SK-N-SH (cell line): ENCODE measurements around the gene PEAK1. TPM values are rescaled to one million over a fixed set of nuclear protein-coding genes. Genes with fewer than 3 reads are reported as not detected.

ENCODE experiments used
- CTCF ChIA-PET: fragments of 300-600, 350-600 bp; formaldehyde crosslinking; extraction: SDS; loops from one replicate; lab custom pipeline; 2021; lab: Yijun Ruan, JAX
- POLR2A ChIA-PET: fragments of 350-600 bp; sonication (Branson Sonifier 250); formaldehyde crosslinking; extraction: SDS; loops from one replicate; lab custom pipeline; 2020; ENCODE audit warnings: antibody characterized with exemption, inconsistent platforms; lab: Yijun Ruan, JAX
- DNase-seq: peaks from one replicate; pipeline ENCODE4 v3.0.0; 2012
- H2AFZ ChIP-seq: fragments of 200-600 bp; sonication (generic); 2 replicates; pipeline ENCODE4 v1.8.1; 2016; ENCODE audit warnings: antibody characterized with exemption, mild to moderate bottlenecking, low read depth
- H3F3A ChIP-seq: fragments of 200-600 bp; sonication (generic); replicated peaks from 2 replicates; pipeline ENCODE3; 2016; ENCODE audit warnings: antibody characterized with exemption, mild to moderate bottlenecking; ENCODE audit not compliant: insufficient read depth
- H3K27ac ChIP-seq, 2 experiments: fragments of 200-500 bp in 1 of 2; fragments of 200-600 bp in 1 of 2; sonication (Bioruptor generic) in 1 of 2; sonication (generic), shearing (Covaris generic) in 1 of 2; 2 replicates each; pipeline versions ENCODE4 v1.5.1 to v1.6.1; 2014 to 2016; ENCODE audit warnings: low read depth in 2 of 2, inconsistent platforms in 1 of 2, low read length in 1 of 2, mild to moderate bottlenecking in 1 of 2, mixed read lengths in 1 of 2
- H3K27me3 ChIP-seq: fragments of 200-600 bp; sonication (generic), shearing (Covaris generic); 2 replicates; pipeline ENCODE4 v1.6.1; 2016; ENCODE audit warnings: mixed run types; ENCODE audit not compliant: insufficient read depth
- H3K36me3 ChIP-seq, 2 experiments: fragments of 200-500 bp in 1 of 2; fragments of 200-600 bp in 1 of 2; sonication (Bioruptor generic) in 1 of 2; sonication (generic) in 1 of 2; replicated peaks in 1 of 2; 2 replicates each; pipeline versions ENCODE3 to v1.5.1; 2014 to 2016; ENCODE audit warnings: low read length in 1 of 2, mild to moderate bottlenecking in 1 of 2; ENCODE audit not compliant: insufficient read depth in 2 of 2, control insufficient read depth in 1 of 2
- H3K4me1 ChIP-seq, 2 experiments: fragments of 200-500 bp in 1 of 2; fragments of 200-600 bp in 1 of 2; sonication (Bioruptor generic) in 1 of 2; sonication (generic), shearing (Covaris generic) in 1 of 2; 2 replicates each; pipeline versions ENCODE4 v1.5.1 to v1.6.1; 2014 to 2016; ENCODE audit warnings: low read depth in 1 of 2, low read length in 1 of 2, mixed run types in 1 of 2; ENCODE audit not compliant: insufficient read depth in 2 of 2, control insufficient read depth in 1 of 2
- H3K4me2 ChIP-seq: fragments of 200-600 bp; sonication (generic), shearing (Covaris generic); 2 replicates; pipeline ENCODE4 v1.6.1; 2017; ENCODE audit warnings: mixed run types
- H3K4me3 ChIP-seq, 2 experiments: fragments of 200-500 bp in 1 of 2; fragments of 200-600 bp in 1 of 2; sonication (Bioruptor generic) in 1 of 2; sonication (generic), shearing (Covaris generic) in 1 of 2; 2 replicates each; pipeline versions ENCODE4 v1.5.1 to v1.8.1; 2014 to 2016; ENCODE audit warnings: low read depth in 2 of 2, inconsistent platforms in 1 of 2, low read length in 1 of 2, mild to moderate bottlenecking in 1 of 2, mixed read lengths in 1 of 2, moderate library complexity in 1 of 2
- H3K79me2 ChIP-seq: fragments of 200-600 bp; sonication (generic); 2 replicates; pipeline ENCODE4 v1.8.1; 2017; ENCODE audit warnings: mild to moderate bottlenecking; ENCODE audit not compliant: insufficient read depth
- H3K9ac ChIP-seq: fragments of 200-600 bp; sonication (generic); 2 replicates; pipeline ENCODE4 v1.6.1; 2017; ENCODE audit warnings: mixed run types
- H3K9me2 ChIP-seq: fragments of 200-600 bp; sonication (generic); 2 replicates; pipeline ENCODE4 v1.6.1; 2017; ENCODE audit warnings: mixed run types
- H3K9me3 ChIP-seq: fragments of 200-600 bp; sonication (generic); 2 replicates; pipeline ENCODE4 v1.6.1; 2017; ENCODE audit warnings: mixed run types, mild to moderate bottlenecking, moderate library complexity
- H4K20me1 ChIP-seq: fragments of 200-600 bp; sonication (generic); 2 replicates; pipeline ENCODE4 v1.6.1; 2017; ENCODE audit warnings: mild to moderate bottlenecking, mixed run types; ENCODE audit not compliant: insufficient read depth
- CHD2 ChIP-seq: fragments of 150-350 bp; IDR thresholded peaks from 2 replicates; pipeline ENCODE4 v1.6.1; 2018; ENCODE audit warnings: low read length; ENCODE audit not compliant: partially characterized antibody
- ELF1 ChIP-seq: IDR thresholded peaks from 2 replicates; pipeline ENCODE4 v1.4.0; 2012
- EP300 ChIP-seq, 2 experiments: IDR thresholded peaks; 2 replicates each; pipeline versions ENCODE4 v1.4.0 to v1.6.1; 2012; ENCODE audit warnings: borderline replicate concordance in 1 of 2, low read depth in 1 of 2, low read length in 1 of 2
- EZH2phosphoT487 ChIP-seq: fragments of 200-600 bp; sonication (generic); IDR thresholded peaks from 2 replicates; pipeline ENCODE4 v1.6.1; 2017; ENCODE audit warnings: low read depth, mixed run types, mild to moderate bottlenecking, antibody characterized with exemption, moderate library complexity, borderline replicate concordance
- FOSL2 ChIP-seq: IDR thresholded peaks from 2 replicates; pipeline ENCODE4 v1.4.0; 2012; ENCODE audit warnings: low read depth, mild to moderate bottlenecking, moderate library complexity, borderline replicate concordance
- FOXJ3 ChIP-seq: sonication (generic); formaldehyde crosslinking; IDR thresholded peaks from 2 replicates; pipeline ENCODE4 v1.5.1; 2020; ENCODE audit warnings: mild to moderate bottlenecking, missing genetic modification reagents
- GABPA ChIP-seq: IDR thresholded peaks from 2 replicates; pipeline ENCODE4 v1.4.0; 2012; ENCODE audit warnings: low read depth, mild to moderate bottlenecking
- GATA2 ChIP-seq: sonication (generic); formaldehyde crosslinking; IDR thresholded peaks from 2 replicates; pipeline ENCODE4 v1.5.0; 2020; ENCODE audit warnings: mild to moderate bottlenecking, missing genetic modification reagents
- IRF3 ChIP-seq: fragments of 150-350 bp; IDR thresholded peaks from 2 replicates; pipeline ENCODE4 v1.6.1; 2016; ENCODE audit warnings: mild to moderate bottlenecking, low read depth, low read length
- JUND ChIP-seq: IDR thresholded peaks from 2 replicates; pipeline ENCODE4 v1.4.0; 2012
- MEF2A ChIP-seq: IDR thresholded peaks from 2 replicates; pipeline ENCODE4 v1.4.0; 2012; ENCODE audit warnings: low read depth, borderline replicate concordance
- NRF1 ChIP-seq: IDR thresholded peaks from 2 replicates; pipeline ENCODE4 v1.6.1; 2012; ENCODE audit warnings: low read depth, mild to moderate bottlenecking, low read length
- RAD21 ChIP-seq: IDR thresholded peaks from 2 replicates; pipeline ENCODE4 v1.6.1; 2012; ENCODE audit warnings: mild to moderate bottlenecking, low read length
- RFX5 ChIP-seq: IDR thresholded peaks from 2 replicates; pipeline ENCODE4 v1.6.1; 2012; ENCODE audit warnings: mild to moderate bottlenecking, improper control_type of control experiment, low read length
- RXRA ChIP-seq: IDR thresholded peaks from 2 replicates; pipeline ENCODE4 v1.4.0; 2012; ENCODE audit warnings: low read depth, mild to moderate bottlenecking, borderline replicate concordance
- SMC3 ChIP-seq: IDR thresholded peaks from 2 replicates; pipeline ENCODE4 v1.6.1; 2012; ENCODE audit warnings: low read depth, low read length, improper control_type of control experiment
- TCF12 ChIP-seq: IDR thresholded peaks from 2 replicates; pipeline ENCODE4 v1.4.0; 2012
- TEAD4 ChIP-seq: IDR thresholded peaks from 2 replicates; pipeline ENCODE4 v1.4.0; 2012; ENCODE audit warnings: mild to moderate bottlenecking, borderline replicate concordance; ENCODE audit not compliant: insufficient read depth
- USF1 ChIP-seq: IDR thresholded peaks from 2 replicates; pipeline ENCODE4 v1.4.0; 2012; ENCODE audit warnings: low read depth, borderline replicate concordance
- YY1 ChIP-seq: IDR thresholded peaks from 2 replicates; pipeline ENCODE4 v1.4.0; 2012; ENCODE audit warnings: low read depth, mild to moderate bottlenecking
- WGBS: methylation state at CpG from one replicate; pipeline ENCODE4 v1.1.6; 2017; ENCODE audit warnings: low lambda C conversion rate; 5-methylcytosine and 5-hydroxymethylcytosine counted together
- polyA plus RNA-seq, 3 experiments: library from polyadenylated mRNA; depleted of rRNA; stranded (reverse); fragments of >200 nt; gene quantifications; 2 replicates each; pipeline ENCODE4 v1.2.3, GENCODE V29; 2012
- TF ChIP-seq, protein P1 (sequence below): fragments of 200-600 bp; sonication (generic); IDR thresholded peaks from 2 replicates; pipeline ENCODE4 v1.6.1; 2017; ENCODE audit warnings: antibody characterized with exemption, mild to moderate bottlenecking, moderate library complexity
- TF ChIP-seq, protein P2 (sequence below): IDR thresholded peaks from 2 replicates; pipeline ENCODE4 v1.4.0; 2012; ENCODE audit warnings: low read depth
- TF ChIP-seq, protein P3 (sequence below): IDR thresholded peaks from 2 replicates; pipeline ENCODE4; 2012

PEAK1 gene
- polyA plus RNA-seq, 1 of the 3 experiments (the other 2 are of a cell fraction), result 9.0 TPM

DNA sequence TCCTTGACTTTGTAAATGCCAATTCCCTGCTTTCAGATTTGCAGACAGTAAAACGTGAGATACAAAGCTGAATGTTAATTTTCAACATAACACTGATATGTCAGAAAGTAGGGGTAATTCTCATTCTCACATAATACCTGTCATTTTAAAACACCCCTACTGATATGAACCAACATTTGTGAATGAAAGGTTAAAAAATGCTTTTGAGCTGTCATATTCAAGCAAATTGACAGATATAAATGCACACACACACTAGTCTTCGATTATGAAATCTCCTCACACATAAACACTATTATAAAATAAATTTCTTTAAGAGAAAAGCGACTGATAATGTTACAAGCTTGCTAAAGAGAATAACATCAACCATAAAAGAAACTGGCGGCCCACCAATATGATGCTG is 128.8 kb downstream of the PEAK1 start:
- no peak overlapping the region for H3K4me2 ChIP-seq
- H3K9me2 ChIP-seq, result no peaks in the 10 kb centered on the region
- no peak overlapping the region for H3K27ac ChIP-seq
- peaks cover 65% of the 10 kb centered on the region for H3K79me2 ChIP-seq
- no peak overlapping the region for H3K4me3 ChIP-seq
- no peak overlapping the region for H2AFZ ChIP-seq
- no peak overlapping the region for H3K9ac ChIP-seq
- TF ChIP-seq CHD2 (no peak), USF1 (no peak), RXRA (no peak), RAD21 (no peak), NRF1 (no peak), FOXJ3 (CRISPR knock-in tag) (no peak), EP300 (IDR thresholded peaks at IDR 0.05; ENCODE audit: borderline replicate concordance in 1 of 2, low read depth in 1 of 2, low read length in 1 of 2) (no peak), TEAD4 (no peak), SMC3 (no peak), GATA2 (no peak), EZH2phosphoT487 (no peak), RFX5 (no peak)
- TF ChIP-seq, protein P1, sequence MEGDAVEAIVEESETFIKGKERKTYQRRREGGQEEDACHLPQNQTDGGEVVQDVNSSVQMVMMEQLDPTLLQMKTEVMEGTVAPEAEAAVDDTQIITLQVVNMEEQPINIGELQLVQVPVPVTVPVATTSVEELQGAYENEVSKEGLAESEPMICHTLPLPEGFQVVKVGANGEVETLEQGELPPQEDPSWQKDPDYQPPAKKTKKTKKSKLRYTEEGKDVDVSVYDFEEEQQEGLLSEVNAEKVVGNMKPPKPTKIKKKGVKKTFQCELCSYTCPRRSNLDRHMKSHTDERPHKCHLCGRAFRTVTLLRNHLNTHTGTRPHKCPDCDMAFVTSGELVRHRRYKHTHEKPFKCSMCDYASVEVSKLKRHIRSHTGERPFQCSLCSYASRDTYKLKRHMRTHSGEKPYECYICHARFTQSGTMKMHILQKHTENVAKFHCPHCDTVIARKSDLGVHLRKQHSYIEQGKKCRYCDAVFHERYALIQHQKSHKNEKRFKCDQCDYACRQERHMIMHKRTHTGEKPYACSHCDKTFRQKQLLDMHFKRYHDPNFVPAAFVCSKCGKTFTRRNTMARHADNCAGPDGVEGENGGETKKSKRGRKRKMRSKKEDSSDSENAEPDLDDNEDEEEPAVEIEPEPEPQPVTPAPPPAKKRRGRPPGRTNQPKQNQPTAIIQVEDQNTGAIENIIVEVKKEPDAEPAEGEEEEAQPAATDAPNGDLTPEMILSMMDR, result no peak
- TF ChIP-seq, protein P2, sequence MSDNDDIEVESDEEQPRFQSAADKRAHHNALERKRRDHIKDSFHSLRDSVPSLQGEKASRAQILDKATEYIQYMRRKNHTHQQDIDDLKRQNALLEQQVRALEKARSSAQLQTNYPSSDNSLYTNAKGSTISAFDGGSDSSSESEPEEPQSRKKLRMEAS, result no peak
- no peaks in the 10 kb centered on the region for H3K27me3 ChIP-seq
- ChIA-PET POLR2A (no interaction called here), CTCF (no interaction called here)
- no peaks in the 10 kb centered on the region for H3K36me3 ChIP-seq
- H3K4me1 ChIP-seq, result peaks cover 0 to 15% of the 10 kb centered on the region in 2 experiments; a peak in 2 of 4 replicates
- WGBS, result 86% methylated on average over 4 of the region's 4 CpGs
- DNase-seq, result no peak
- H3K9me3 ChIP-seq, result no peaks in the 10 kb centered on the region
- H4K20me1 ChIP-seq, result no peaks in the 10 kb centered on the region
- peaks cover 22% of the 10 kb centered on the region for H3F3A ChIP-seq

- POLR2A ChIA-PET, result no interaction called here
- no peak overlapping the region for H3K4me2 ChIP-seq
- H4K20me1 ChIP-seq, result no peaks in the 10 kb centered on the region
- H3K9me3 ChIP-seq, result no peaks in the 10 kb centered on the region
- H2AFZ ChIP-seq, result no peak overlapping the region
- H3K36me3 ChIP-seq, result peaks cover 3 to 14% of the 10 kb centered on the region in 2 experiments
- H3K79me2 ChIP-seq, result peaks cover 47% of the 10 kb centered on the region
- peaks cover 0 to 9% of the 10 kb centered on the region in 2 experiments; a peak in 2 of 4 replicates for H3K4me1 ChIP-seq
- CTCF ChIA-PET, result no interaction called here
- no peak overlapping the region for H3K27ac ChIP-seq
- 88% methylated on average over 2 of the region's 2 CpGs for WGBS
- peaks cover 15% of the 10 kb centered on the region for H3F3A ChIP-seq
- no peak for DNase-seq
- no peak overlapping the region for H3K9ac ChIP-seq
- no peaks in the 10 kb centered on the region for H3K9me2 ChIP-seq
- no peak overlapping the region for H3K4me3 ChIP-seq
- H3K27me3 ChIP-seq, result no peaks in the 10 kb centered on the region
- no peak for TF ChIP-seq YY1
- no peak for TF ChIP-seq TCF12
- TF ChIP-seq RAD21, result no peak
- no peak for TF ChIP-seq JUND
- no peak for TF ChIP-seq MEF2A
- TF ChIP-seq, protein P1, result no peak
- TF ChIP-seq FOXJ3 (CRISPR knock-in tag), result no peak
- no peak for TF ChIP-seq GABPA
- TF ChIP-seq, protein P3, sequence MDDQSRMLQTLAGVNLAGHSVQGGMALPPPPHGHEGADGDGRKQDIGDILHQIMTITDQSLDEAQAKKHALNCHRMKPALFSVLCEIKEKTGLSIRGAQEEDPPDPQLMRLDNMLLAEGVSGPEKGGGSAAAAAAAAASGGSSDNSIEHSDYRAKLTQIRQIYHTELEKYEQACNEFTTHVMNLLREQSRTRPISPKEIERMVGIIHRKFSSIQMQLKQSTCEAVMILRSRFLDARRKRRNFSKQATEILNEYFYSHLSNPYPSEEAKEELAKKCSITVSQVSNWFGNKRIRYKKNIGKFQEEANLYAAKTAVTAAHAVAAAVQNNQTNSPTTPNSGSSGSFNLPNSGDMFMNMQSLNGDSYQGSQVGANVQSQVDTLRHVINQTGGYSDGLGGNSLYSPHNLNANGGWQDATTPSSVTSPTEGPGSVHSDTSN, result no peak
- no peak for TF ChIP-seq IRF3
- TF ChIP-seq CHD2, result no peak
- TF ChIP-seq RXRA, result no peak
- TF ChIP-seq ELF1, result no peak
- no peak for TF ChIP-seq EP300 (IDR thresholded peaks at IDR 0.05; ENCODE audit: borderline replicate concordance in 1 of 2, low read depth in 1 of 2, low read length in 1 of 2)
- TF ChIP-seq FOSL2, result no peak
Observed at GRCh38 chr15:77287385-77287784, 132.5 kb downstream of the PEAK1 start.
